ENCODE measurements around the gene FLT1.

DNA sequence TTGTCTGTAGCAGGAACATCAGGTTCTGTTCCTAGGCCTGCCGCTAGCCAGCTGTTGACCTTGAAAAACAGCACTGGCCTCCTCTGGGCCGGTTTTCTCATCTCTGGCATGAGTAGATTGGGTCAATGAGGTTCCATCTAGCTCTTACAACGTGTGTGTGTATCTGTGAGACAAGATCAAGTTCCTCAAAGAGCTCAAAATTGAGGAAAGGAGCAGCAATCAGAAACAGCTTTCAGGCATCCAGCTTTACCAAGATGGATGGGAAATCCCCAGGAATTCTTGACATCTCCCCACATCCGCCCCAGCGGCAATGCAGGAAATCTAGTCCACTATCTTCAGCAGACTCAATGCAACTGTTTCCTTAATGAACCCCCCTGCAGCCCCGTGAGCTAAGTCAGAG is 4.9 kb downstream of the FLT1 start:
- TF ChIP-seq, protein P1, sequence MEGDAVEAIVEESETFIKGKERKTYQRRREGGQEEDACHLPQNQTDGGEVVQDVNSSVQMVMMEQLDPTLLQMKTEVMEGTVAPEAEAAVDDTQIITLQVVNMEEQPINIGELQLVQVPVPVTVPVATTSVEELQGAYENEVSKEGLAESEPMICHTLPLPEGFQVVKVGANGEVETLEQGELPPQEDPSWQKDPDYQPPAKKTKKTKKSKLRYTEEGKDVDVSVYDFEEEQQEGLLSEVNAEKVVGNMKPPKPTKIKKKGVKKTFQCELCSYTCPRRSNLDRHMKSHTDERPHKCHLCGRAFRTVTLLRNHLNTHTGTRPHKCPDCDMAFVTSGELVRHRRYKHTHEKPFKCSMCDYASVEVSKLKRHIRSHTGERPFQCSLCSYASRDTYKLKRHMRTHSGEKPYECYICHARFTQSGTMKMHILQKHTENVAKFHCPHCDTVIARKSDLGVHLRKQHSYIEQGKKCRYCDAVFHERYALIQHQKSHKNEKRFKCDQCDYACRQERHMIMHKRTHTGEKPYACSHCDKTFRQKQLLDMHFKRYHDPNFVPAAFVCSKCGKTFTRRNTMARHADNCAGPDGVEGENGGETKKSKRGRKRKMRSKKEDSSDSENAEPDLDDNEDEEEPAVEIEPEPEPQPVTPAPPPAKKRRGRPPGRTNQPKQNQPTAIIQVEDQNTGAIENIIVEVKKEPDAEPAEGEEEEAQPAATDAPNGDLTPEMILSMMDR (IDR thresholded peaks at IDR 0.05; ENCODE audit: borderline replicate concordance, extremely low read depth, low read length, poor library complexity, severe bottlenecking), result no peak
- no peak for TF ChIP-seq EZH2 (IDR thresholded peaks at IDR 0.05; ENCODE audit: borderline replicate concordance, low read depth, low read length, severe bottlenecking)

Data from DND-41 (cell line).